KMS-11 (cell line): ENCODE measurements around the gene AQR.

Experiments used
- H2AFZ ChIP-seq: fragments of 200-600 bp; sonication (generic); 2 replicates; pipeline ENCODE4 v1.6.1; 2016; ENCODE audit warnings: antibody characterized with exemption, mixed run types, low read depth
- H3K27ac ChIP-seq: fragments of 200-600 bp; sonication (generic); 2 replicates; pipeline ENCODE4 v1.6.1; 2016; ENCODE audit warnings: mild to moderate bottlenecking, mixed run types
- H3K27me3 ChIP-seq: fragments of 200-600 bp; sonication (generic); 2 replicates; pipeline ENCODE4 v1.6.1; 2017; ENCODE audit warnings: mild to moderate bottlenecking, low read depth, mixed run types, moderate library complexity; ENCODE audit not compliant: insufficient read depth
- H3K36me3 ChIP-seq: fragments of 200-600 bp; sonication (generic); 2 replicates; pipeline ENCODE4 v1.6.1; 2017; ENCODE audit warnings: mild to moderate bottlenecking, mixed run types; ENCODE audit not compliant: insufficient read depth
- H3K4me1 ChIP-seq: fragments of 200-600 bp; sonication (generic); 2 replicates; pipeline ENCODE4 v1.6.1; 2016; ENCODE audit warnings: mild to moderate bottlenecking, low read depth, mixed run types; ENCODE audit not compliant: poor library complexity, severe bottlenecking
- H3K4me2 ChIP-seq: fragments of 200-600 bp; sonication (generic); 2 replicates; pipeline ENCODE4 v1.7.0; 2016; ENCODE audit warnings: mild to moderate bottlenecking, mixed run types
- H3K4me3 ChIP-seq: fragments of 200-600 bp; sonication (generic); IDR thresholded peaks from 2 replicates; pipeline ENCODE4 v1.6.1; 2017; ENCODE audit warnings: low read depth, low read length, mixed read lengths; ENCODE audit not compliant: insufficient read depth
- H3K79me2 ChIP-seq: fragments of 200-600 bp; sonication (generic); 2 replicates; pipeline ENCODE4 v1.6.1; 2016; ENCODE audit warnings: low read depth, mixed run types; ENCODE audit not compliant: insufficient read depth
- H3K9ac ChIP-seq: fragments of 200-600 bp; sonication (generic); 2 replicates; pipeline ENCODE4 v1.6.1; 2016; ENCODE audit warnings: mild to moderate bottlenecking, mixed run types
- H4K20me1 ChIP-seq: fragments of 200-600 bp; sonication (generic); 2 replicates; pipeline ENCODE4 v1.6.1; 2016; ENCODE audit warnings: mild to moderate bottlenecking, mixed run types; ENCODE audit not compliant: insufficient read depth
- TF ChIP-seq, protein P1 (sequence below): fragments of 200-600 bp; sonication (generic); conservative IDR thresholded peaks from 2 replicates; pipeline ENCODE4 v1.6.1; 2017; ENCODE audit warnings: low read depth, mild to moderate bottlenecking, antibody characterized with exemption, low read length, moderate library complexity, mixed read lengths

Gene AQR

DNA sequence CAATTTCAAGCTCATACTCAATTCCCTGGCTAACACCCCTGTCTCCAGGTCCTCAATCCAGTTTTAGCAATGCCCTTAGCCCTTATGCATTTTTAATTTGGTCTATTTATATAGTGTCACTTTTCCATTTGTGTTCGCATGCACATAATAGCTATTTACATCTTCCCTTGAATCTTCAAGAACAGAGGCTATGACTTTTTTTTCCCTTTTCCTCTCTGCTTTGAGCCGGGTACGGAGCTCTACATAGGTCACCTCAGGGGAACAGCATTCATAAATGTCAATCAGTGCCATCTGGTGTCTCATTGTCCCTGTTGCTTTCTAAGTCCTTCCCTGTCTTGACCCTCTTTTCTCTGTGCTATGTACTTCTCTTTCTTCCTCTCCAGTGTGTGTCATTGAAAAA lies 147.7 kb downstream of the AQR start:
- Histone ChIP-seq H3K9ac (no peak overlapping the region), H3K79me2 (no peaks in the 10 kb centered on the region), H3K27ac (no peak overlapping the region), H2AFZ (no peak overlapping the region), H4K20me1 (no peaks in the 10 kb centered on the region), H3K27me3 (no peaks in the 10 kb centered on the region), H3K4me3 (no peak overlapping the region), H3K36me3 (no peaks in the 10 kb centered on the region), H3K4me2 (no peak overlapping the region), H3K4me1 (no peaks in the 10 kb centered on the region)
- TF ChIP-seq, protein P1, sequence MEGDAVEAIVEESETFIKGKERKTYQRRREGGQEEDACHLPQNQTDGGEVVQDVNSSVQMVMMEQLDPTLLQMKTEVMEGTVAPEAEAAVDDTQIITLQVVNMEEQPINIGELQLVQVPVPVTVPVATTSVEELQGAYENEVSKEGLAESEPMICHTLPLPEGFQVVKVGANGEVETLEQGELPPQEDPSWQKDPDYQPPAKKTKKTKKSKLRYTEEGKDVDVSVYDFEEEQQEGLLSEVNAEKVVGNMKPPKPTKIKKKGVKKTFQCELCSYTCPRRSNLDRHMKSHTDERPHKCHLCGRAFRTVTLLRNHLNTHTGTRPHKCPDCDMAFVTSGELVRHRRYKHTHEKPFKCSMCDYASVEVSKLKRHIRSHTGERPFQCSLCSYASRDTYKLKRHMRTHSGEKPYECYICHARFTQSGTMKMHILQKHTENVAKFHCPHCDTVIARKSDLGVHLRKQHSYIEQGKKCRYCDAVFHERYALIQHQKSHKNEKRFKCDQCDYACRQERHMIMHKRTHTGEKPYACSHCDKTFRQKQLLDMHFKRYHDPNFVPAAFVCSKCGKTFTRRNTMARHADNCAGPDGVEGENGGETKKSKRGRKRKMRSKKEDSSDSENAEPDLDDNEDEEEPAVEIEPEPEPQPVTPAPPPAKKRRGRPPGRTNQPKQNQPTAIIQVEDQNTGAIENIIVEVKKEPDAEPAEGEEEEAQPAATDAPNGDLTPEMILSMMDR: no peak

DNA sequence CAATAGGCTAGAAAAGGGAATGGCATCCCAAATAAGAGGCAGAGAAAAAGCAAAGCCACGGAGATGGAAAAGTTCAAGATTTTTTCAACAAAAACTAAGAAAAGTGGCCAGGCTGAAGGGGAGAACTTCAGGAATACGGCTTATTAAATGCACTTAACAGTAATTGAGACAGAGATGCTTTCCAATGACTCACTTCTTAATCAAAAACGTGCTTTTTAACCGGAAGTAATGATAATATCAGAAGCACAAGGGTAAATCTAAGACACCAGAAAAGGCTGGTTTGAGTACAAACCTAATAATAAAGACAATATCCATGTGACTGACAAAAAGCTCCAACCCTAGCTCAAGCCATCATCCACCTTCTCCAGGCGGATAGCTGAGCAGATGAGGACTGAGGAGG lies 149.4 kb downstream of the AQR start:
- Histone ChIP-seq H3K9ac (no peak overlapping the region), H3K79me2 (no peaks in the 10 kb centered on the region), H2AFZ (no peak overlapping the region), H3K4me2 (no peak overlapping the region), H4K20me1 (no peaks in the 10 kb centered on the region), H3K4me1 (no peaks in the 10 kb centered on the region), H3K36me3 (no peaks in the 10 kb centered on the region; the same call in 1 of the 2 replicates), H3K27ac (no peak overlapping the region), H3K27me3 (no peaks in the 10 kb centered on the region), H3K4me3 (no peak overlapping the region)
- TF ChIP-seq, protein P1: no peak

DNA sequence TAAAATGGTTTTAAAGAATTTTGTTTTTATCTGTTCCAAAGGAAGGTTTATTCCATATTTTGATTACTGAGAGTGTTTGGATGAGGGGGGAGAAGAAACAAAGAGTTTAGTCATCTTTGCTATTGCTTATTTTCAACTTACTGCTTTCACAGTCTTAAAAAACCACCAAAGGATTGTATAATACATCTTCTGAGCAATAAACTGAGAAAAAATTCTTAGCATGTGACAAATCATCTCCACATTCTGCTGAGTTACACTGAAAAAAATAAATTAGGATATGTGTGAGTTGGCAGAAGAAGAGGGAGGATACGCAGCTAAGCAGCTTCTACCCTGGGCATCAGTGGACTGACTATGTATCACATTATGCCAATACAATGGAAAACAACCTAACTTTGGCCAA lies 151.0 kb downstream of the AQR start:
- TF ChIP-seq, protein P1: no peak

DNA sequence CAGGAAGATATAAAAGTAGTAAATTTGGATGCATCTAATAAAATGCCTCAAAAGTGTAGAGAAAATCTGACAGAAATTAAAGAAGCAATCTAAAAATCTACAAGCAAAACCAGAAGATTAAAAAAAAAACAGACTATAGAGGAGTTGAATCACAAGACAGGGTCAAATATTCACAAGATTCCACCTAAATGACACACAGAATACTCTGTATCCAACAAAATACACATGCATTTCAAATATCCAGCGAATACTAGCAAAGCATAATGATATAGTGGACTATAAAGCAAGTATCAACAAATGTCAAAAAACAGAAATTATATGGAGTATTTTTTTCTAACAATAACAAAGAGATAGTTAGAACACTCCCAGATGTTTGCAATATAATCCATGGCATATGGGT lies 153.7 kb downstream of the AQR start:
- H3K4me3 ChIP-seq: no peak overlapping the region
- no peaks in the 10 kb centered on the region; the same call in 1 of the 2 replicates for H3K36me3 ChIP-seq
- no peak overlapping the region for H3K27ac ChIP-seq
- H3K79me2 ChIP-seq: no peaks in the 10 kb centered on the region
- H2AFZ ChIP-seq: no peak overlapping the region
- H3K4me2 ChIP-seq: no peak overlapping the region
- no peaks in the 10 kb centered on the region for H3K4me1 ChIP-seq
- H3K27me3 ChIP-seq: no peaks in the 10 kb centered on the region
- TF ChIP-seq, protein P1: no peak
- no peak overlapping the region for H3K9ac ChIP-seq
- H4K20me1 ChIP-seq: no peaks in the 10 kb centered on the region

More for the DNA sequence above, 151.0 kb downstream of the AQR start:
- no peak overlapping the region for H3K27ac ChIP-seq
- H3K27me3 ChIP-seq: no peaks in the 10 kb centered on the region
- no peaks in the 10 kb centered on the region for H3K79me2 ChIP-seq
- no peaks in the 10 kb centered on the region for H3K4me1 ChIP-seq
- no peak overlapping the region for H3K9ac ChIP-seq
- H3K4me3 ChIP-seq: no peak overlapping the region
- no peaks in the 10 kb centered on the region; the same call in 1 of the 2 replicates for H3K36me3 ChIP-seq
- no peak overlapping the region for H2AFZ ChIP-seq
- no peak overlapping the region for H3K4me2 ChIP-seq
- no peaks in the 10 kb centered on the region for H4K20me1 ChIP-seq
